RCC 7860 (cell line): ENCODE data around the gene HNF4A.

ENCODE experiments used
- DNase-seq: peaks from one replicate; pipeline ENCODE4 v3.0.0-alpha.2; 2015; ENCODE audit warnings: low spot score
- FAIRE-seq: peaks from 2 replicates; lab custom pipeline; 2012; peaks lifted over from hg19 to GRCh38; lab: Jason Lieb, UNC

Gene HNF4A

DNA sequence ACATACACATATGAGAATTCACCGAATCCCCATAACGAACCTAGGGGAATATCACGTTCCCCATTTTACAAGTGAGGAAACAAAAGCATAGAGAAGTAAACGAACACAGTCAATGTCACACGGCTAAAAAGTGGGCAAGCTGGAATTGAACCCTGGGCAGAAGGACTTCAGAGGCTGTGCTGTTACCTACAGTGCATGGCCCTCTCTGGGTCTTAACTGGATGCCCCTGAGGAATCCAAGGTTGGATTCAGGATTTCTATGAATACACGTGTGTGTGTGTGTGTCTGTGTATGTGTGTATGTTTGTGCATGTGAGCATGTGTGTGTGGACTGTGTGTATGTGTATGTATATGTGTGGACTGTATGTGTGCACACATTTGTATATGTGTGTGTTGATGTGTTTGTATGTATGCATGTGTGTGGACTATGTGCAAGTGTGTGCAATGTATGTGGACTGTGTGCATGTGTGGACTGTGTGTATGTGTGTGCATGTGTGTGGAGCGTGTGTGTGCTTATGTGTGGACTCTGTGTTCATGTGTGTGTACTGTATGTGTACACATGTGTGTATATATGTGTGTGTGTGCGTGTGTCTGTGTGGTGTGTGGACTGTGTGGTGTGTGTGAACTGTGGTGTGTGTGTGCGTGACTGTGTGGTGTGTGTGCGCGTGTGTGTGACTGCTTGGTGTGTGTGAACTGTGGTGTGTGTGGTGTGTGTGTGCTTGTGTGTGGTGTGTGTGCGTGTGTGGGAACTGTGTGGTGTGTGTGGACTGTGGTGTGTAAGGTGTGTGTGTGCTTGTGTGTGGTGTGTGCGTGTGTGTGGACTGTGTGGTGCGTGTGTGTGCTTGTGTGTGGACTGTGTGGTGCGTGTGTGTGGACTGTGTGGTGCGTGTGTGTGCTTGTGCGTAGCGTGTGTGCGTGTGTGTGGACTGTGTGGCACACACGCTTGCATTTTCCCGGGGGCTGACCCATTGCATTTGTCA is 49.0 kb downstream of the HNF4A start:
- FAIRE-seq = no peak
- DNase-seq = no peak

DNA sequence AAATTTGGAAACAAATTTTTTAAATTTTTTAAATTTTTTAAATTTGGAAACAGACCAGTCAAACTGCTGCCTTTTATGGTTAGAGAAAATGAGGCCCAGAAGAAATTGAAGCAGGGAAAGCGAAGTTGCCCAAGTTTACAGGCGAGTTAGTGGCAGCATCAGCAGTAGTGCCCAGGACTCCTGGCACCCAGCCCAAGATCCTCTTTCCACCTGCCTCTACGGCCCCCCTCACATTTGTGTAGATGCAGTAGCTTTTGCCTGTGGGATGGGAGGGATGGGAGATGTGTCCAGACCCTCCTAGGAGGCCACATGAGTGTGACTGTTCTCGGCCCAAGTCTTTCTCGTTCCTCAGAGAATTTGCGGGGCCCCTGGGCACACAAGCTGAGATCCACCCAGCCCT is 49.8 kb downstream of the HNF4A start:
- FAIRE-seq (no peak), DNase-seq (no peak)

DNA sequence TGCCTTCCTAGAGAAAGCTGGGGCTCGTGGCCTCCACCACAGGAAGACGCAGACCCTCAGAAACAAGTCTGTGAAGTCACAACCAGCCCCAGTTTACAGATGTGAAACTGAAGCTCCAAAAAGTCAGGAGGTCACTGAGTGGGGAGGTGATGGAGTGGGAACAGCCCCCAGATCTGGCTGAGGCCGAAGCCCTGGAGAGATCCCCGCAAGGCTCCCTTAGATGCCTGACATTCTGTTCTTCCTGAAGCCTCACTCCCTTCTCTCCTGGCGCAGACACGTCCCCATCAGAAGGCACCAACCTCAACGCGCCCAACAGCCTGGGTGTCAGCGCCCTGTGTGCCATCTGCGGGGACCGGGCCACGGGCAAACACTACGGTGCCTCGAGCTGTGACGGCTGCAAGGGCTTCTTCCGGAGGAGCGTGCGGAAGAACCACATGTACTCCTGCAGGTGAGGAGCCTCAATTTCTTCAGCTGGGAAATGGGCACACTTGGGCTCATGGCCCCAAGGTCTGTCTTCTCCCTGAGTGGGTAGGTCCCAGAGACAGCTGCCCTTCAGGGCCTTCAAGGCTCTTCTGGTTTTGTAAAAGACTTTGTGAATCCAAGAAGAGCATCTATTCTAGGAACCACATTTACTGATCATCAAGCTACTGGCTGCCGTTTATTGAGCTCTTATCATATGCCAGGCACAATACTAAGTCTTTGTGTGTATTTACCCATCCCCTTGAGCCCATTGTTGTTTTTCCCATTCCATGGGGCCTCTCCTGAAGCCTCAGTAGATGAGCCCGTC is 50.5 kb downstream of the HNF4A start:
- FAIRE-seq = no peak

GRCh38 chr20:44406572-44407137 is 51.2 kb downstream of the HNF4A start:
- no peak for DNase-seq
- no peak for FAIRE-seq

More for the DNA sequence above, 50.5 kb downstream of the HNF4A start:
- no peak for DNase-seq

DNA sequence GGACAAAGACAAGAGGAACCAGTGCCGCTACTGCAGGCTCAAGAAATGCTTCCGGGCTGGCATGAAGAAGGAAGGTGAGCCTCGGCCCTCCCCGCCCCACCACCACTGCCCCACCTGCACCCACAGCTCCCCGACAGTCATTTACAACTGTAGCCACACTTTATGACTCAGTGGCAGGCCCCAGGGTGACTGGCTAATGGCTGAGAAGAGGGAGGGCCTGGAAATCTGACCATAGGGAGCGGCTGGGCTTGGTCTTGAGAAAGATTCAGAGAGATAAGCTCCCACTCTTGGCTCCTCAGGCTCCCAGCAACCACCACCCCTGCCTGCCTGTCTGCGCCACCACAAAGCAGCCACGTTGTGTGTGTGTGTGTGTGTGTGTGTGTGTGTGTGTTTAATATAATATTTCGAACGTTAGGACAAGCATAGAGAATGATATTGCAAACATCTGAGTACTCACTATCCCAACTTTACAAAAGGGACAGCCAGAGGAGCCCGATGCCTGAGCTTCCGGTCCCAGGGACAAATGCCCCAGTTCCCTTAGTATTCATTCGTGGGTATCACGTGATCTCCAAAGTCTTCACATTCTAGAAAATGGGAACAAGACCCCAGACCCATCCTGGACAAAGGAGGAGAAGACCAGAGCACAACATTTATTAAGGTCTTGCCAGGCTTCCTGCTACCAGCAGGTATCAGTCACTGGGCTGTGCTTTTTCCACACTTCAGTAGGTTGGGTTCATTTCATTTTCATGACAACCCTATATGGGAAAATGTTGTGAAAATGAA is 52.1 kb downstream of the HNF4A start:
- no peak for FAIRE-seq
- DNase-seq = peak; percentile 35

DNA sequence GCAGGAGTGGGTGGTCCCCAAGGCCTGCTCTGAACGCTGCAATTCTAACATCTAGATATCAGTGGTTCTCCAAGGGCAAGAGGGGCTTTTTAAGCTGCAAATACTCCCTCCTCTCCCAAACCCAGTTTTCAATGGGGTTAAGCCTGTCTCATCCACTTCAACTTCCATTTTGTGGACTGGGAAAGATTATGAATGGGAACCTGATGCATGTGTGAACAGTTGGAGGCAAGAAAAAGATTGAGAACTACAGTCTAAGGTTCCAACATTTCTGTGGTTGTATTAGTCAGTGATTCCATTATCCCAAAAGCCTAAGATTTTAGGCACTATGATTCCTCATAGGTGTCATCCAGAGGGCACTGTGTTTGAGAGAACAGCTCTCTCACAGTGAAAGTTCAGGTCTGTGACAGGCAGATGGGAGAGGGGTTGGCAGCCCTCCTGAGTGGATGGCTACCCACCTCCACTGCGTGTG is 53.7 kb downstream of the HNF4A start:
- DNase-seq (no peak), FAIRE-seq (no peak)

DNA sequence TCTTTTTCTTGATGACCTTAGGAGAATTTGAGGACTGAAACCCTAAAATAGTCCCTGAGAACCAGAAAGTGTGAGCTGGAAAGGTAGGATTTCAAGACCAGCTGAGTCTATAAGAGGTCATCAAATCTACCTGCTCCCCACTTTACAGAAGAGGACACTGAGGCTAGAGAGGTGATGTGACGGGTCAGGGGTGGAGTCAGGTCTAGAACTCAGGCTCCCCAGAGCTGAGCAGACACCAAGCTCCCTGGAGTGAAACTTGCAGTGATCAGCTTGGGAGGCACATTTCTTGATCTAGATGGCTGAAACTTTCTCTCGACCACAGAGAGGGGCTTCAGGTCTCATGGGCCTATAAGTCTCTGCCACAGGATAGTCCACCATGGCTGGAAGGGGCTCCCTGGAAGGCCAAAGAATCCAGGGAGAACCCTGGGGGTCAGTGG is 55.1 kb downstream of the HNF4A start:
- FAIRE-seq = no peak
- no peak for DNase-seq

GRCh38 chr20:44411020-44411756 is 55.7 kb downstream of the HNF4A start:
- FAIRE-seq (no peak), DNase-seq (no peak)

- DNase-seq = no peak
- FAIRE-seq = no peak
Observed at GRCh38 chr20:44411757-44412401, 56.4 kb downstream of the HNF4A start.

GRCh38 chr20:44412402-44413144 is 57.1 kb downstream of the HNF4A start:
- FAIRE-seq = no peak
- no peak for DNase-seq

DNA sequence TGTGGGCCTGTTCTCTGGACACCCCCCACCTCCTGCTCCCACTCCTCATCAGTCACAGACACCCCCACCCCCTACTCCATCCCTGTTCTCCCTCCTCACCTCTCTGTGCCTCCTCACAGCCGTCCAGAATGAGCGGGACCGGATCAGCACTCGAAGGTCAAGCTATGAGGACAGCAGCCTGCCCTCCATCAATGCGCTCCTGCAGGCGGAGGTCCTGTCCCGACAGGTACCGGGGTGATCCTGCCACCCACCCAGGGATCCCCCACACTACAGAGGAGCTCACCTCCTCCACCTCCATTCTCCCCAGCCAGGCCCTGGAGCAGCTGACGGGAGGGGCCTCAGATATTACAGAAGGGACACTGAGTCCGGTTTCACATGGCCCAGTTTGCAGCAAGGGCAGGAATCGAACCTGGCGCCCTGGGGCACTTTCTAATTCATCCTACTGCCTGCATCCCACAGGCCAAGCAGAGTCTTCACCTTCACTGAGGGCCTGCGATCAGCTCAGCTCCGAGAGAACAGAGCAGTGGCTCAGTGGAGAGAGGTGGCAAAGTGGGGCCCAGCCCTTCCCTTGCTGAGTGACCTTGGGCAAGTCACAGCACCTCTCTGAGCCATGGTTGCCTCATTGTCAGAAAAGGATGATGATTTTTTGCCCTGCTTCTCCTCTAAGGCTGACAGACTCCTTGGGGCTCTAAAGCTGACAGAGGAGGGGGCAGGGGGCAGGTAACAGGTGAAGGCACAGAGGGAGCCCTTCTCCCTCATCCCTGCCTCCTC is 58.3 kb downstream of the HNF4A start:
- DNase-seq (no peak), FAIRE-seq (no peak)

DNA sequence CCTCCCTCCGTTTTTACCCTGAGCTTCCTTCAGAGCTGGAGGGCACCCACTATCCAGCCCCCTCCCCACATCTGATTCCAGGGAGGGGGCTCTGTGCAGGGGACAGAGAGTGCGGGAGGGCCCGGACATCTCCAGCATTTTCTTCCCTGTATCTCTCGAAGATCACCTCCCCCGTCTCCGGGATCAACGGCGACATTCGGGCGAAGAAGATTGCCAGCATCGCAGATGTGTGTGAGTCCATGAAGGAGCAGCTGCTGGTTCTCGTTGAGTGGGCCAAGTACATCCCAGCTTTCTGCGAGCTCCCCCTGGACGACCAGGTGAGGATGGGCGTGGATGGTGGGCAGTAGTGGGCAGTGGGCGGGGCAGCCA is 58.8 kb downstream of the HNF4A start:
- DNase-seq = no peak
- FAIRE-seq = no peak

GRCh38 chr20:44414808-44415207 is 59.3 kb downstream of the HNF4A start:
- FAIRE-seq = no peak

DNA sequence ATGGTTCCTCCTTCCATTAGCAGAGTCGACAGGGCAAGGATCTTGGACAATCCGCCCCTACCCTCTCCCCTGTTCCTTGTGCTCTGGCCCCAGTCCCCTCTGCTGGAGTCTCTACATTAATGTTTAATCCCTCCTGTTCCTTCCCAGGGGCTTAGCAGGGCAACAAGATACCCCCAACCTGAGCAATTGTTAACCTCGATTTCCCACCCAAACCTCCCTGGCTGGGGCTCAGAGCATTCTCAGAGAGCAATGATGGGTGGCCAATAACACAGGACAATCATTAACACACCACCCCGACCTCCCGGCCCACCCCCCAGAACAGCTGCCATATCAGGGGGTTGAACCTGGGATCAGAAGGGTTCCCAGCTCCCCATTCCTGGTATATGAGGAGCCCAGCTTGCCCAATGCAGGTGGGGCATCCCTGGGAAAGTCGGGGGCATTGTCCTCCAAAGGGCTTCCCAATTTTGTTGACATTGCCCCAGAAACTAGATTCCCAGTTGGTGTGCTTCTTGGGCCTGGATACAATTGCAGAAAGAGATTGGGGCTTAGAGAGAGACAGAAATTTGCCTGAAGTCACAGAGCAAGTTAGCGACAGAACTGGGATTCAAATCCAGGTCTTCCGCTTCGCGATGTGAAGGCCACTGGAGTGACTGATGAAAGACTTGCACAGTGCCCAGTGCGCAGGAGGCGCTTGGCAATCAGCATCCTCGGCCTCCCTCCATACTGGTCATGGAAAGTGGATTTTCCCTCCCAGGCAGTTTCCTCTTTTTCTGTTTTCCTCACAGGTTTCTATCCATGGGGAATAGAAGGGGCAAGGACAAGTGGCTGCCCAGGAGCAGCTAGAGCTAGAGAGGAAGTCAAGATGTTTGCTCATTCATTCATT is 60.6 kb downstream of the HNF4A start:
- FAIRE-seq (no peak), DNase-seq (no peak)

More at GRCh38 chr20:44414808-44415207, 59.3 kb downstream of the HNF4A start:
- no peak for DNase-seq

GRCh38 chr20:44418069-44418905 is 62.8 kb downstream of the HNF4A start:
- DNase-seq (no peak), FAIRE-seq (no peak)
